Mammary epithelial cell (primary cell): Measurements from ENCODE around the gene ACTR3C.
"Not testable (repeated sequence)": the region's sequence is repeated elsewhere in the genome, so short reads cannot be mapped to it uniquely, and the experiment has no call there.

Experiments used
- CTCF ChIP-seq, 2 donors: IDR thresholded peaks in 1 of 2; conservative IDR thresholded peaks in 1 of 2; 2 replicates each; pipeline ENCODE4 v1.5.1; 2011 to 2012; ENCODE audit warnings: inconsistent platforms in 2 of 2, low read length in 2 of 2, mild to moderate bottlenecking in 2 of 2, control low read depth in 1 of 2, low read depth in 1 of 2; ENCODE audit not compliant: insufficient read depth in 1 of 2; ENCODE audit errors: extremely low read depth in 1 of 2
- EZH2 ChIP-seq: IDR thresholded peaks from 2 replicates; pipeline ENCODE4 v1.6.1; 2012; ENCODE audit warnings: low read length, inconsistent platforms, borderline replicate concordance

- TF ChIP-seq CTCF (conservative IDR thresholded peaks at IDR 0.05 in 1 of 2, IDR thresholded peaks at IDR 0.05 in 1 of 2; ENCODE audit: extremely low read depth in 1 of 2, insufficient read depth in 1 of 2, low read depth in 1 of 2, low read length in 2 of 2); EZH2: not testable (repeated sequence)
Measured at GRCh38 chr7:150302908-150303310, 20.4 kb downstream of the ACTR3C start.
